HG03460 (cell line): ENCODE results near the gene MRS2.
A peak's percentile ranks its signal among the peaks of the same experiment; 100 is the strongest.
"Not testable (repeated sequence)": the region's sequence is repeated elsewhere in the genome, so short reads cannot be mapped to it uniquely, and the experiment has no call there.

Experiments used
- ATAC-seq: cut with Tn5 transposase; IDR thresholded peaks from one replicate; pipeline ENCODE4 v1.9.1; 2021; ENCODE audit not compliant: unreplicated experiment

Gene MRS2

GRCh38 chr6:24385536-24386269, 17.0 kb upstream of the MRS2 start:
- no peak for ATAC-seq

GRCh38 chr6:24387818-24388217, 14.9 kb upstream of the MRS2 start:
- ATAC-seq, result no peak

- ATAC-seq, result no peak
Measured at GRCh38 chr6:24391208-24391607, 11.5 kb upstream of the MRS2 start.

- ATAC-seq, result peak; percentile 92
Measured at GRCh38 chr6:24391756-24392405, 10.9 kb upstream of the MRS2 start.

GRCh38 chr6:24394061-24394779, 8.5 kb upstream of the MRS2 start:
- no peak for ATAC-seq

GRCh38 chr6:24394780-24395437, 7.8 kb upstream of the MRS2 start:
- ATAC-seq, result no peak

- ATAC-seq, result no peak
Measured at GRCh38 chr6:24396824-24397223, 5.9 kb upstream of the MRS2 start.

- no peak for ATAC-seq
Measured at GRCh38 chr6:24397631-24398030, 5.1 kb upstream of the MRS2 start.

GRCh38 chr6:24400045-24401039, 2.4 kb upstream of the MRS2 start:
- not testable (repeated sequence) for ATAC-seq

GRCh38 chr6:24401458-24401857, 1.3 kb upstream of the MRS2 start:
- no peak for ATAC-seq

GRCh38 chr6:24403501-24403824, 727 bp downstream of the MRS2 start:
- no peak for ATAC-seq

- ATAC-seq, result no peak
Measured at GRCh38 chr6:24405262-24405661, 2.5 kb downstream of the MRS2 start.

GRCh38 chr6:24408719-24409410, 6.1 kb downstream of the MRS2 start:
- peak; percentile 86 for ATAC-seq

- no peak for ATAC-seq
Measured at GRCh38 chr6:24410622-24411021, 7.9 kb downstream of the MRS2 start.

GRCh38 chr6:24412294-24412693, 9.6 kb downstream of the MRS2 start:
- no peak for ATAC-seq

GRCh38 chr6:24414531-24414930, 11.8 kb downstream of the MRS2 start:
- not testable (repeated sequence) for ATAC-seq

GRCh38 chr6:24415753-24416152, 13.0 kb downstream of the MRS2 start:
- ATAC-seq, result peak; percentile 86

GRCh38 chr6:24419526-24419925, 16.8 kb downstream of the MRS2 start:
- no peak for ATAC-seq

- ATAC-seq, result no peak
Measured at GRCh38 chr6:24425091-24425490, 22.4 kb downstream of the MRS2 start.
